ENCODE data around the gene TSPAN18. TPM values are rescaled to one million over a fixed set of nuclear protein-coding genes. Genes with fewer than 3 reads are reported as not detected.
A peak's percentile ranks its signal among the peaks of the same experiment; 100 is the strongest.

The TSPAN18 gene
- total RNA-seq, 4 donors from 2014 or later: 27.7 to 70.1 (median 50.2) TPM

GRCh38 chr11:44892843-44893242 lies 166.1 kb downstream of the TSPAN18 start:
- WGBS: 91% methylated on average over 4 of the region's 7 CpGs
- peak overlapping the region; percentile 78 to 86 (median 86) for H3K27ac ChIP-seq (replicated peaks in 1 of 4)
- no peak overlapping the region for H3K4me3 ChIP-seq
- H3K4me1 ChIP-seq: peaks cover 21 to 61% (median 44%) of the 10 kb centered on the region in 4 donors
- intact Hi-C loops (cut with DNase I): loop anchor here (5.0 kb wide), 1 partner anchor 116 kb away; no protein-coding TSS in a partner anchor
- TF ChIP-seq EP300 (IDR thresholded peaks at IDR 0.05) (no peak), POLR2AphosphoS5 (IDR thresholded peaks at IDR 0.05) (no peak), POLR2A (IDR thresholded peaks at IDR 0.05; ENCODE audit: low read depth) (no peak)
- TF ChIP-seq, protein P1, sequence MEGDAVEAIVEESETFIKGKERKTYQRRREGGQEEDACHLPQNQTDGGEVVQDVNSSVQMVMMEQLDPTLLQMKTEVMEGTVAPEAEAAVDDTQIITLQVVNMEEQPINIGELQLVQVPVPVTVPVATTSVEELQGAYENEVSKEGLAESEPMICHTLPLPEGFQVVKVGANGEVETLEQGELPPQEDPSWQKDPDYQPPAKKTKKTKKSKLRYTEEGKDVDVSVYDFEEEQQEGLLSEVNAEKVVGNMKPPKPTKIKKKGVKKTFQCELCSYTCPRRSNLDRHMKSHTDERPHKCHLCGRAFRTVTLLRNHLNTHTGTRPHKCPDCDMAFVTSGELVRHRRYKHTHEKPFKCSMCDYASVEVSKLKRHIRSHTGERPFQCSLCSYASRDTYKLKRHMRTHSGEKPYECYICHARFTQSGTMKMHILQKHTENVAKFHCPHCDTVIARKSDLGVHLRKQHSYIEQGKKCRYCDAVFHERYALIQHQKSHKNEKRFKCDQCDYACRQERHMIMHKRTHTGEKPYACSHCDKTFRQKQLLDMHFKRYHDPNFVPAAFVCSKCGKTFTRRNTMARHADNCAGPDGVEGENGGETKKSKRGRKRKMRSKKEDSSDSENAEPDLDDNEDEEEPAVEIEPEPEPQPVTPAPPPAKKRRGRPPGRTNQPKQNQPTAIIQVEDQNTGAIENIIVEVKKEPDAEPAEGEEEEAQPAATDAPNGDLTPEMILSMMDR (IDR thresholded peaks at IDR 0.05): no peak
- H3K27me3 ChIP-seq: no peaks in the 10 kb centered on the region
- H3K36me3 ChIP-seq: peaks cover 0 to under 1% (median 0%) of the 10 kb centered on the region in 4 donors
- H3K9me3 ChIP-seq: no peaks in the 10 kb centered on the region
- no peak for DNase-seq (ENCODE audit: extremely low spot score)

DNA sequence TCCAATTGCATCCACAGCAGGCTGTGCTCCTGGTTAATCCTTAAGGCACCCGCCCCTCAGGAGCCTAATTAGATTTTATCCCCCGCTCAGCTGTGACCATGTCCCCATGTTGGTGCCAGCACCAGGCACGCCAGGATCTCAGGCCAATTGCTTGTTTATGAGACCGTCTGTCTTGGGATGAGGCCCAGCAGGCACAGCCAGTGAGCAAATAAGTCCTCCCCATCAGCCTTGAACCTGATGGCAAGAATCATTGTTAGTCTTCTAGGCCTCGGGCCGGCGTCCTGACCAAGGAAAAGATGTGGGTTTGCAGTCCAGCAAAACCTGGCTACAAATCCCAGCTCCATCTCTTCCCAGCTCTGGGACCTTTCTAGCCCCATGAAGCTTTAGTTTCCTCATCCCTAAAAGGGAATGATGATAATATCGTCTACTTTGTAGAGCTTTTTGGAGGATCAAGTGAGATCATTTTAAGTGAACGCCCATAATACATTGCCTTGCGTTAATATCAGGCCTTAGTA lies 166.6 kb downstream of the TSPAN18 start:
- WGBS: 41% methylated on average over 8 of the region's 10 CpGs
- Histone ChIP-seq H3K27me3 (no peaks in the 10 kb centered on the region), H3K27ac (replicated peaks in 1 of 4) (peak overlapping the region; percentile 78 to 86 (median 86)), H3K4me3 (peak overlapping the region in 2 of 4 donors; percentile 16 to 37), H3K4me1 (peaks cover 17 to 56% (median 40%) of the 10 kb centered on the region in 4 donors), H3K36me3 (peaks cover 0 to 4% (median under 1%) of the 10 kb centered on the region in 4 donors), H3K9me3 (no peaks in the 10 kb centered on the region)
- DNase-seq (ENCODE audit: extremely low spot score): no peak
- TF ChIP-seq EP300 (IDR thresholded peaks at IDR 0.05): no peak
- peak; percentile 29 to 58 for TF ChIP-seq POLR2AphosphoS5 (IDR thresholded peaks at IDR 0.05)
- TF ChIP-seq POLR2A (IDR thresholded peaks at IDR 0.05; ENCODE audit: low read depth): no peak
- TF ChIP-seq, protein P1 (IDR thresholded peaks at IDR 0.05): no peak
- intact Hi-C loops (cut with DNase I): loop anchor here (5.0 kb wide), 1 partner anchor 116 kb away; no protein-coding TSS in a partner anchor

DNA sequence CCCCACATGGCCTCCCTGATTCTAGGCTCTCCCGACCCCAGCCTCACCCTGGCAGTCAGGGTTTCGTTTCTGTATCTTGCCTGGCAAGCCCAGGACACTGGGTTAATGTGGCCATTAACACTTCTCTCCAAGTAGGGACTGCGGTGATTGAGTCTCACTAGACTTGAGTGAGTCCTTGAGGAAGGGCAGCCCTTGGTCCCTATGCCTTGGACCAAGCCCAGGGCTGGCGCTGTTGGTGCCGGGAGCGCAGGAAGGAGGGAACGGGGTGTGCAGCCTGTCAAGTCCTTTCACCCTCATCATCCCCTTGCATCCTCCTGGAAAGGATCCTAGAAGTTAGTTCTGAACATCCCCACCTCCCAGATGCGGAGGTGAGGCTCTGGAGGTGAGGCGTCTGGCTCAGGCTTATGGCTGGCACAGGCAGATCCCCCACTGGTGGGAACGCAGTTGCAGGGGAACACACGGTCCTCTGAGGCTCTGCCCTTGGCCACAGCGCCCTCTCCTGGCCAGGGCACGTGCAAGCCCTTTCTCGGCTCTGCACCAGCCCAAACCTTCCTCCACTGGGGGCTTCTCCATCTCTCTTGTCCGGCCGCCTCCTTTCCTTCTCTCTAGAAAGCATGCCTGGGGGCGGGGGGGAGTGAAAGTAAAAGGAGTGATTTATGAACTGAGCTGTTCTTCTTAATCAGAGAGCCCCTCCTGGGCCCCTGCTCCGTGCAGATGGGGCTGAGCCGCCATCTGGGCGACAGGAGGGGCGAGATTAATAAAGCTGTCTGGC lies 167.3 kb downstream of the TSPAN18 start:
- H3K36me3 ChIP-seq: peaks cover 0 to 11% (median 2%) of the 10 kb centered on the region in 4 donors
- peak overlapping the region in 2 of 4 donors; percentile 16 to 37 for H3K4me3 ChIP-seq
- H3K27ac ChIP-seq (replicated peaks in 1 of 4): peak overlapping the region; percentile 78 to 86 (median 86)
- intact Hi-C loops (cut with DNase I): loop anchor here (1.0 to 5.0 kb wide), 3 partner anchors 117 to 273 kb away; no protein-coding TSS in a partner anchor
- H3K9me3 ChIP-seq: no peaks in the 10 kb centered on the region
- H3K27me3 ChIP-seq: no peaks in the 10 kb centered on the region
- H3K4me1 ChIP-seq: peaks cover 17 to 50% (median 39%) of the 10 kb centered on the region in 4 donors
- TF ChIP-seq POLR2A (IDR thresholded peaks at IDR 0.05; ENCODE audit: low read depth) (no peak), POLR2AphosphoS5 (IDR thresholded peaks at IDR 0.05) (peak; percentile 51 to 65), EP300 (IDR thresholded peaks at IDR 0.05) (no peak)
- TF ChIP-seq, protein P1 (IDR thresholded peaks at IDR 0.05): peak in 2 of 3 experiments; percentile 88 to 95
- WGBS: 34% methylated on average over 18 of the region's 21 CpGs
- DNase-seq (ENCODE audit: extremely low spot score): no peak

DNA sequence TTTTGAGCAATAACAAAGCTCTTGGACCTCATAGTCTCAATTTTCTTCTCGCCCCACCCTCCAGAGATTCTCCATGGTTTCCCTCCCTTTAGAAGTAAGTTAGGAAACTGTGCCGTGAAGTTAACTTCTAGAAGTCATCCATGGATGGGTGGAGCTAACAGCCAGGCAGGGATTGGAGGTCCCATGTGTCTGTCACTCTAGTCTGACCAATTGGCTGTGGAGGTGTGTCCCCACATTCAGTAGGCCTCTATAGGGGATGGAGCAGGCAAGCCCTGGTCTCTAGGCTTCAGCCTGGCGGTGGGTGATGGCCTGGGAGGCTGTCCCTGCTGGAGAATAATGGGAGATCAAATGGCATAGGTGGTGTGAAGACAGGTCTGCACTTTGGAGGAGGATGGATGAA lies 173.2 kb downstream of the TSPAN18 start:
- no peaks in the 10 kb centered on the region for H3K9me3 ChIP-seq
- DNase-seq (ENCODE audit: extremely low spot score): no peak
- H3K27ac ChIP-seq (replicated peaks in 1 of 4): peak overlapping the region in 2 of 4 donors; percentile 7 to 8
- no peak overlapping the region for H3K4me3 ChIP-seq
- H3K36me3 ChIP-seq: peaks cover 0 to 24% (median 2%) of the 10 kb centered on the region in 4 donors
- TF ChIP-seq EP300 (IDR thresholded peaks at IDR 0.05): no peak
- TF ChIP-seq POLR2A (IDR thresholded peaks at IDR 0.05; ENCODE audit: low read depth): no peak
- TF ChIP-seq, protein P1 (IDR thresholded peaks at IDR 0.05): no peak
- no peak for TF ChIP-seq POLR2AphosphoS5 (IDR thresholded peaks at IDR 0.05)
- WGBS: 82% methylated on average over 3 of the region's 3 CpGs
- H3K4me1 ChIP-seq: peaks cover 0 to 41% (median 34%) of the 10 kb centered on the region in 4 donors
- intact Hi-C loops (cut with DNase I): no loop called here
- H3K27me3 ChIP-seq: no peaks in the 10 kb centered on the region
